Neutrophil (primary cell): ENCODE results near the gene RIBC1.
A peak's percentile ranks its signal among the peaks of the same experiment; 100 is the strongest.
"Not testable (repeated sequence)": the region's sequence is repeated elsewhere in the genome, so short reads cannot be mapped to it uniquely, and the experiment has no call there.

Source experiments
- H3K27ac ChIP-seq: fragments of 200-600 bp; sonication (generic); 2 replicates; pipeline ENCODE4 v1.5.1; 2016; ENCODE audit warnings: mild to moderate bottlenecking, moderate library complexity
- H3K27me3 ChIP-seq: fragments of 200-600 bp; sonication (generic); 2 replicates; pipeline ENCODE4 v1.6.0; 2016; ENCODE audit warnings: mild to moderate bottlenecking
- H3K36me3 ChIP-seq: fragments of 200-600 bp; sonication (generic); 2 replicates; pipeline ENCODE4 v1.5.1; 2017
- H3K4me1 ChIP-seq, 2 experiments: fragments of 200-600 bp in 1 of 2; sonication (generic) in 1 of 2; 1 replicate in 1 of 2; 2 replicates in 1 of 2; pipeline versions ENCODE4 v1.5.1 to v1.6.1; 2013 to 2016; ENCODE audit warnings: low read depth in 1 of 2, low read length in 1 of 2, mild to moderate bottlenecking in 1 of 2, moderate library complexity in 1 of 2; ENCODE audit not compliant: control insufficient read depth in 1 of 2, insufficient read depth in 1 of 2
- H3K4me3 ChIP-seq, 2 experiments: fragments of 200-600 bp in 1 of 2; sonication (generic) in 1 of 2; 1 replicate in 1 of 2; 2 replicates in 1 of 2; pipeline ENCODE4 v1.5.1; 2013 to 2016; ENCODE audit warnings: low read depth in 1 of 2, low read length in 1 of 2, mild to moderate bottlenecking in 1 of 2, moderate library complexity in 1 of 2
- H3K9me3 ChIP-seq: fragments of 200-600 bp; sonication (generic); 2 replicates; pipeline ENCODE4 v1.5.1; 2016
- CTCF ChIP-seq: fragments of 200-600 bp; sonication (generic); IDR thresholded peaks from 2 replicates; pipeline ENCODE4 v1.5.1; 2016; ENCODE audit warnings: antibody characterized with exemption

The RIBC1 gene

GRCh38 chrX:53398216-53398615 lies 24.5 kb upstream of the RIBC1 start:
- Histone ChIP-seq H3K27me3 (no peaks in the 10 kb centered on the region), H3K36me3 (peaks cover 38% of the 10 kb centered on the region), H3K4me3 (no peak overlapping the region), H3K27ac (no peak overlapping the region), H3K4me1 (no peaks in the 10 kb centered on the region), H3K9me3 (no peaks in the 10 kb centered on the region)
- no peak for TF ChIP-seq CTCF

GRCh38 chrX:53403535-53403934 lies 19.1 kb upstream of the RIBC1 start:
- TF ChIP-seq CTCF, result no peak
- no peaks in the 10 kb centered on the region for H3K9me3 ChIP-seq
- no peaks in the 10 kb centered on the region for H3K27me3 ChIP-seq
- H3K27ac ChIP-seq, result no peak overlapping the region
- peaks cover 68% of the 10 kb centered on the region for H3K36me3 ChIP-seq
- H3K4me1 ChIP-seq, result no peaks in the 10 kb centered on the region
- no peak overlapping the region for H3K4me3 ChIP-seq

GRCh38 chrX:53412446-53412845 lies 10.2 kb upstream of the RIBC1 start:
- no peak for TF ChIP-seq CTCF
- no peak overlapping the region for H3K4me3 ChIP-seq
- no peaks in the 10 kb centered on the region for H3K9me3 ChIP-seq
- H3K27ac ChIP-seq, result no peak overlapping the region
- H3K36me3 ChIP-seq, result peaks cover 33% of the 10 kb centered on the region
- no peaks in the 10 kb centered on the region for H3K4me1 ChIP-seq
- no peaks in the 10 kb centered on the region for H3K27me3 ChIP-seq

GRCh38 chrX:53420351-53420750 lies 2.3 kb upstream of the RIBC1 start:
- H3K27me3 ChIP-seq, H3K9me3 ChIP-seq, H3K36me3 ChIP-seq, H3K4me3 ChIP-seq, H3K27ac ChIP-seq: not testable (repeated sequence)
- H3K4me1 ChIP-seq, result peaks cover 7 to 23% of the 10 kb centered on the region in 2 experiments

GRCh38 chrX:53421125-53421524 lies 1.5 kb upstream of the RIBC1 start:
- H3K4me1 ChIP-seq, result peaks cover 7 to 23% of the 10 kb centered on the region in 2 experiments
- no peaks in the 10 kb centered on the region for H3K27me3 ChIP-seq
- no peaks in the 10 kb centered on the region for H3K9me3 ChIP-seq
- H3K36me3 ChIP-seq, result no peaks in the 10 kb centered on the region
- TF ChIP-seq CTCF, result no peak
- no peak overlapping the region for H3K27ac ChIP-seq
- H3K4me3 ChIP-seq, result no peak overlapping the region

- H3K27me3 ChIP-seq, result no peaks in the 10 kb centered on the region
- no peak for TF ChIP-seq CTCF
- no peaks in the 10 kb centered on the region for H3K9me3 ChIP-seq
- peak overlapping the region; percentile 93 for H3K27ac ChIP-seq
- H3K4me1 ChIP-seq, result peaks cover 7 to 23% of the 10 kb centered on the region in 2 experiments
- no peaks in the 10 kb centered on the region for H3K36me3 ChIP-seq
- peak overlapping the region; percentile 78 to 88 for H3K4me3 ChIP-seq
Observed at GRCh38 chrX:53421772-53422085, 944 bp upstream of the RIBC1 start.
